GM12878 (cell line): ENCODE data around the gene CCDC28B. TPM values are rescaled to one million over a fixed set of nuclear protein-coding genes. Genes with fewer than 3 reads are reported as not detected.
A peak's percentile ranks its signal among the peaks of the same experiment; 100 is the strongest.

Source experiments
- ATAC-seq: fragments of 200-7000 bp; cut with Tn5 transposase; 3 replicates; pipeline ENCODE4 v1.9.1; 2020; ENCODE audit warnings: mild to moderate bottlenecking, moderate library complexity
- Bru-seq: library from RNA; stranded (reverse); fragments of 400-500 nt; gene quantifications from one replicate; lab custom pipeline; 2021; lab: Mats Ljungman, UMichigan
- BruChase-seq, 2 experiments: library from RNA; stranded (reverse); fragments of 400-500 nt; gene quantifications; one replicate each; lab custom pipeline; 2021; lab: Mats Ljungman, UMichigan
- BruUV-seq: library from RNA; stranded (reverse); fragments of 400-500 nt; replicated peaks from 2 replicates; lab custom pipeline; 2021; lab: Mats Ljungman, UMichigan
- CTCF ChIA-PET: fragments of 300-600 bp; sonication (Branson Sonifier 250); formaldehyde crosslinking; extraction: SDS; loops from one replicate; lab custom pipeline; 2021; ENCODE audit warnings: inconsistent platforms; lab: Yijun Ruan, JAX
- POLR2A ChIA-PET: fragments of 350-600 bp; formaldehyde crosslinking; extraction: SDS; loops from one replicate; lab custom pipeline; 2021; ENCODE audit warnings: inconsistent platforms; lab: Charles Lee
- RAD21 ChIA-PET: fragments of 300-600 bp; sonication (Branson Sonifier 250); formaldehyde crosslinking; loops from one replicate; lab custom pipeline; 2023; ENCODE audit warnings: antibody characterized with exemption; ENCODE audit not compliant: unreplicated experiment; lab: Charles Lee
- SMC1A ChIA-PET: fragments of 300-600 bp; sonication (Branson Sonifier 250); formaldehyde crosslinking; loops from one replicate; lab custom pipeline; 2023; ENCODE audit not compliant: unreplicated experiment, uncharacterized antibody; lab: Charles Lee
- DNase-seq: peaks from one replicate; pipeline ENCODE4 v3.0.0-alpha.2; 2011; ENCODE audit warnings: low read depth, low spot score
- FAIRE-seq: peaks from 3 replicates; lab custom pipeline; 2011; peaks lifted over from hg19 to GRCh38; lab: Jason Lieb, UNC
- H2AFZ ChIP-seq: 2 replicates; pipeline ENCODE4 v1.6.0; 2011; ENCODE audit warnings: low read depth, low read length, control low read depth; ENCODE audit not compliant: control insufficient read depth
- H3K27ac ChIP-seq: 2 replicates; pipeline ENCODE4 v1.5.1; 2011; ENCODE audit warnings: control low read depth; ENCODE audit not compliant: control insufficient read depth, insufficient read depth
- H3K27me3 ChIP-seq, 2 experiments: replicated peaks in 1 of 2; 2 replicates each; pipeline versions ENCODE4 v1.6.0 to v1.6.1; 2011; ENCODE audit warnings: low read length in 1 of 2; ENCODE audit not compliant: control insufficient read depth in 2 of 2, insufficient read depth in 2 of 2
- H3K36me3 ChIP-seq, 2 experiments: 2 replicates each; pipeline ENCODE4 v1.5.1; 2011; ENCODE audit warnings: low read length in 1 of 2; ENCODE audit not compliant: control insufficient read depth in 2 of 2, insufficient read depth in 2 of 2
- H3K4me1 ChIP-seq: 2 replicates; pipeline ENCODE4 v1.6.1; 2011; ENCODE audit warnings: mild to moderate bottlenecking, low read length, moderate library complexity, mixed read lengths; ENCODE audit not compliant: control insufficient read depth, insufficient read depth
- H3K4me2 ChIP-seq: 2 replicates; pipeline ENCODE4 v1.6.0; 2011; ENCODE audit warnings: control low read depth; ENCODE audit not compliant: control insufficient read depth, insufficient read depth
- H3K4me3 ChIP-seq: fragments of 200-600 bp; sonication (generic); 2 replicates; pipeline ENCODE4 v1.5.1; 2016
- H3K79me2 ChIP-seq: 2 replicates; pipeline ENCODE4 v1.6.0; 2011; ENCODE audit warnings: low read length; ENCODE audit not compliant: control insufficient read depth, insufficient read depth
- H3K9ac ChIP-seq: 2 replicates; pipeline ENCODE4 v1.8.0; 2011; ENCODE audit warnings: low read length, control low read depth, mixed read lengths; ENCODE audit not compliant: control insufficient read depth, insufficient read depth
- H3K9me3 ChIP-seq: replicated peaks from 3 replicates; pipeline ENCODE4 v1.5.1; 2011; ENCODE audit warnings: mild to moderate bottlenecking, low read length; ENCODE audit not compliant: control insufficient read depth, insufficient read depth
- H4K20me1 ChIP-seq: 2 replicates; pipeline ENCODE4 v1.6.0; 2011; ENCODE audit not compliant: control insufficient read depth, insufficient read depth
- CBX5 ChIP-seq: sonication (generic); IDR thresholded peaks from 2 replicates; pipeline ENCODE4 v1.6.1; 2016; ENCODE audit warnings: low read depth, moderate library complexity, mild to moderate bottlenecking, inconsistent platforms
- CREB1 ChIP-seq: IDR thresholded peaks from 2 replicates; pipeline ENCODE4 v1.6.1; 2012; ENCODE audit warnings: low read depth, mild to moderate bottlenecking, inconsistent platforms
- HDAC2 ChIP-seq: fragments of 200-600 bp; sonication (generic); IDR thresholded peaks from 2 replicates; pipeline ENCODE4 v1.6.1; 2017
- KAT2A ChIP-seq: conservative IDR thresholded peaks from 2 replicates; pipeline ENCODE4 v1.6.1; 2011; ENCODE audit warnings: low read depth, low read length; ENCODE audit not compliant: control insufficient read depth
- MEF2B ChIP-seq: fragments of 450-650 bp; IDR thresholded peaks from 2 replicates; pipeline ENCODE4 v1.6.1; 2018; ENCODE audit warnings: mild to moderate bottlenecking, moderate library complexity; ENCODE audit not compliant: partially characterized antibody, poor library complexity, severe bottlenecking
- MTA2 ChIP-seq: fragments of 450-650 bp; IDR thresholded peaks from 2 replicates; pipeline ENCODE4 v1.6.1; 2016; ENCODE audit warnings: low read depth, mild to moderate bottlenecking, moderate library complexity
- NBN ChIP-seq: fragments of 450-650 bp; IDR thresholded peaks from 2 replicates; pipeline ENCODE4 v1.6.1; 2016
- SMAD1 ChIP-seq: fragments of 450-650 bp; IDR thresholded peaks from 2 replicates; pipeline ENCODE4 v1.6.1; 2018; ENCODE audit warnings: mild to moderate bottlenecking, low read depth; ENCODE audit not compliant: partially characterized antibody
- SMAD5 ChIP-seq: IDR thresholded peaks from 2 replicates; pipeline ENCODE4 v1.6.1; 2016; ENCODE audit warnings: antibody characterized with exemption, low read depth
- SPI1 ChIP-seq: IDR thresholded peaks from 2 replicates; pipeline ENCODE4 v1.6.1; 2011; ENCODE audit warnings: low read depth, mild to moderate bottlenecking, low read length, moderate library complexity, borderline replicate concordance; ENCODE audit not compliant: insufficient read depth
- ZNF24 ChIP-seq: fragments of 450-650 bp; IDR thresholded peaks from 2 replicates; pipeline ENCODE4 v1.6.1; 2017; ENCODE audit warnings: antibody characterized with exemption, mild to moderate bottlenecking
- WGBS: methylation state at CpG from one replicate; pipeline ENCODE4 v1.1.6; 2016; ENCODE audit warnings: low lambda C conversion rate; ENCODE audit not compliant: insufficient replicate concordance, insufficient coverage; ENCODE audit errors: missing lambda C conversion rate; 5-methylcytosine and 5-hydroxymethylcytosine counted together
- in situ Hi-C: fragments of 300-500 bp; cut with MboI; formaldehyde crosslinking; loops from 9 replicates; pipeline ENCODE4 v1.14.3; 2018; ENCODE audit warnings: mixed read lengths
- intact Hi-C: fragments of 100-400 bp; cut with micrococcal nuclease; formaldehyde crosslinking; loops from one replicate; pipeline ENCODE4 v1.14.2; 2022; ENCODE audit not compliant: unreplicated experiment
- long read RNA-seq, 2 experiments: library from polyadenylated mRNA; unstranded; transcript quantifications; one replicate each; pipeline ENCODE4 v2.0.0, GENCODE V29; 2019 to 2020
- polyA minus RNA-seq, 3 experiments: library from RNA; depleted of rRNA, polyadenylated mRNA; stranded (reverse); fragments of >200 nt; gene quantifications; 2 replicates each; pipeline ENCODE4 v1.2.3, GENCODE V29; 2011
- polyA plus RNA-seq, 11 experiments: library from polyadenylated mRNA; depleted of rRNA in 4 of 11; unstranded in 6 of 11; stranded (reverse) in 5 of 11; fragments of >200 nt; fragmentation: Nextera tagmentation in 4 of 11; fragmentation: Illumina TruSeq in 1 of 11; extraction: Ambion mirVana in 4 of 11; extraction: Trizol in 1 of 11; gene quantifications; 1 replicate in 1 of 11; 2 replicates in 10 of 11; pipeline versions ENCODE4 v1.2.1 to v1.2.3, GENCODE V29; 2011 to 2016; ENCODE audit warnings: inconsistent platforms in 2 of 11, missing spikeins in 2 of 11, low read depth in 1 of 11
- total RNA-seq, 4 experiments: library from RNA; depleted of rRNA in 3 of 4; stranded (reverse); fragments of >200 nt in 3 of 4; fragmentation: Illumina TruSeq in 1 of 4; extraction: Trizol in 1 of 4; gene quantifications; 2 replicates each; pipeline versions ENCODE4 v1.2.1 to v1.2.3, GENCODE V29; 2013 to 2021
- TF ChIP-seq, protein P1 (sequence below): IDR thresholded peaks from 2 replicates; pipeline ENCODE4 v1.6.1; 2011; ENCODE audit warnings: borderline replicate concordance, low read depth, mild to moderate bottlenecking, moderate library complexity, mixed read lengths, low read length; ENCODE audit not compliant: insufficient read depth; ENCODE audit errors: extremely low read length
- TF ChIP-seq, protein P2 (sequence below): fragments of 450-650 bp; formaldehyde crosslinking; IDR thresholded peaks from 2 replicates; pipeline ENCODE4 v1.4.0; 2022; ENCODE audit warnings: mild to moderate bottlenecking, moderate library complexity

CCDC28B gene
- 43.6 and 44.7 TPM in 2 replicates for total RNA-seq (2013; cell fraction: nucleolus; rRNA removed)
- 95.9 and 101 TPM in 2 replicates for total RNA-seq (2014; rRNA removed)
- total RNA-seq (2014; rRNA removed; fragmentation: Illumina TruSeq; extraction: Trizol) = 57.3 and 66.2 TPM in 2 replicates
- 87.1 and 89.7 TPM in 2 replicates for total RNA-seq (2021)
- 25.9 TPM for polyA plus RNA-seq (2011; ENCODE audit: low read depth)
- 66.2 and 91.5 TPM in 2 replicates for polyA plus RNA-seq (2011; rRNA removed)
- polyA plus RNA-seq (2011; cell fraction: cytosol; rRNA removed) = 150 and 206 TPM in 2 replicates
- polyA plus RNA-seq (2011; cell fraction: nucleus; rRNA removed) = 89.4 and 110 TPM in 2 replicates
- 67.5 and 79.9 TPM in 2 replicates for polyA plus RNA-seq (2012)
- polyA plus RNA-seq (2014; fragmentation: Illumina TruSeq; extraction: Trizol) = 14.2 and 48.9 TPM in 2 replicates
- polyA plus RNA-seq (2014; fragmentation: Nextera tagmentation; extraction: Ambion mirVana) = 10 to 100 TPM; 10.5 to 29.8 TPM
- 102 and 111 TPM in 2 replicates for polyA plus RNA-seq (2014; rRNA removed)
- 100 to 1,000 TPM; 127 to 135 TPM for polyA plus RNA-seq (2016; fragmentation: Nextera tagmentation; extraction: Ambion mirVana)
- 32.7 and 85.5 TPM in 2 replicates for polyA minus RNA-seq (2011; rRNA and poly(A)+ RNA removed)
- polyA minus RNA-seq (2011; cell fraction: cytosol; rRNA and poly(A)+ RNA removed) = 30.9 and 31.1 TPM in 2 replicates
- polyA minus RNA-seq (2011; cell fraction: nucleus; rRNA and poly(A)+ RNA removed) = 16.8 and 33.4 TPM in 2 replicates
- percentile 74 among the genes with signal in this experiment for Bru-seq, nascent RNA
- BruChase-seq, experiment 1, labeled RNA remaining after a 6-hour chase = percentile 84 among the genes with signal in this experiment
- percentile 78 among the genes with signal in this experiment for BruChase-seq, experiment 2, labeled RNA remaining after a 2-hour chase
- long read RNA-seq, experiment 1, transcript CCDC28B-201 (6 exons, 1,089 nt) = major isoform, 53 of 129 reads
- long read RNA-seq, experiment 1, partial matches to known transcripts = 45 of 129 reads
- long read RNA-seq, experiment 1, other reads (novel, unspliced or antisense) = 27 of 129 reads
- long read RNA-seq, experiment 2, transcript CCDC28B-205 (4 exons, 615 nt) = minor isoform, 7 of 214 reads
- long read RNA-seq, experiment 2, transcript CCDC28B-201 (6 exons, 1,089 nt) = major isoform, 84 of 214 reads
- long read RNA-seq, experiment 2, partial matches to known transcripts = 81 of 214 reads
- long read RNA-seq, experiment 2, other reads (novel, unspliced or antisense) = 39 of 214 reads

- ChIA-PET POLR2A (interaction anchor here (0.6 to 2.8 kb wide), 21 partner anchors 11 to 692 kb away, joined by 3 to 25 read pairs (median 4); partner anchors contain the start of genes HDAC1, KPNA6, MARCKSL1 and PTP4A2), RAD21 (interaction anchor here (1.0 to 4.2 kb wide), 12 partner anchors 10 to 194 kb away, joined by 3 to 22 read pairs (median 4); partner anchors contain the start of genes BSDC1, KPNA6, TMEM39B and TXLNA), CTCF (interaction anchor here (0.8 to 3.7 kb wide), 13 partner anchors 8 to 136 kb away, joined by 3 to 27 read pairs (median 4); partner anchors contain the start of genes KPNA6, MARCKSL1, TMEM39B and TXLNA), SMC1A (interaction anchor here (0.8 to 2.4 kb wide), 12 partner anchors 9 to 127 kb away, joined by 3 to 26 read pairs (median 5); partner anchors contain the start of genes KPNA6, TMEM39B and TXLNA)
- H2AFZ ChIP-seq = peak within 1 kb of the TSS; percentile 71
- FAIRE-seq = peak; percentile 78
- intact Hi-C loops = loop anchor here (2.0 to 5.0 kb wide), 3 partner anchors 20 to 212 kb away; no protein-coding TSS in a partner anchor
- H3K27ac ChIP-seq = peak within 1 kb of the TSS; percentile 89
- in situ Hi-C loops = no loop called here
- H3K4me1 ChIP-seq = peaks cover 16% of the 10 kb centered on the region
- no peaks in the 10 kb centered on the region for H3K9me3 ChIP-seq
- no TSS peak for BruUV-seq
- under 1% methylated on average over 27 of the region's 34 CpGs for WGBS
- peak within 1 kb of the TSS; percentile 88 for H3K4me2 ChIP-seq
- peaks cover 19% of the 10 kb centered on the region for H3K79me2 ChIP-seq
- H3K9ac ChIP-seq = peak within 1 kb of the TSS; percentile 82
- H4K20me1 ChIP-seq = no peaks in the 10 kb centered on the region
- H3K4me3 ChIP-seq = peak within 1 kb of the TSS; percentile 90
- no peaks in the 10 kb centered on the region for H3K27me3 ChIP-seq
- H3K36me3 ChIP-seq = peaks cover 14 to 15% of the 10 kb centered on the region in 2 experiments
- DNase-seq = peak; percentile 34
- peak; percentile 66 for ATAC-seq
- TF ChIP-seq, protein P1, sequence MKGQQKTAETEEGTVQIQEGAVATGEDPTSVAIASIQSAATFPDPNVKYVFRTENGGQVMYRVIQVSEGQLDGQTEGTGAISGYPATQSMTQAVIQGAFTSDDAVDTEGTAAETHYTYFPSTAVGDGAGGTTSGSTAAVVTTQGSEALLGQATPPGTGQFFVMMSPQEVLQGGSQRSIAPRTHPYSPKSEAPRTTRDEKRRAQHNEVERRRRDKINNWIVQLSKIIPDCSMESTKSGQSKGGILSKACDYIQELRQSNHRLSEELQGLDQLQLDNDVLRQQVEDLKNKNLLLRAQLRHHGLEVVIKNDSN = no peak
- no peak for TF ChIP-seq ZNF24
- no peak for TF ChIP-seq KAT2A
- TF ChIP-seq MEF2B = no peak
- TF ChIP-seq CBX5 = no peak
- TF ChIP-seq SPI1 = peak; percentile 65
- peak; percentile 83 for TF ChIP-seq CREB1
- TF ChIP-seq SMAD5 = no peak
- no peak; the same call in 1 of the 2 replicates for TF ChIP-seq MTA2
- TF ChIP-seq NBN = 0 out of 2 replicates have a peak, but pooled peaks have one; percentile 30
- no peak for TF ChIP-seq SMAD1
- TF ChIP-seq, protein P2, sequence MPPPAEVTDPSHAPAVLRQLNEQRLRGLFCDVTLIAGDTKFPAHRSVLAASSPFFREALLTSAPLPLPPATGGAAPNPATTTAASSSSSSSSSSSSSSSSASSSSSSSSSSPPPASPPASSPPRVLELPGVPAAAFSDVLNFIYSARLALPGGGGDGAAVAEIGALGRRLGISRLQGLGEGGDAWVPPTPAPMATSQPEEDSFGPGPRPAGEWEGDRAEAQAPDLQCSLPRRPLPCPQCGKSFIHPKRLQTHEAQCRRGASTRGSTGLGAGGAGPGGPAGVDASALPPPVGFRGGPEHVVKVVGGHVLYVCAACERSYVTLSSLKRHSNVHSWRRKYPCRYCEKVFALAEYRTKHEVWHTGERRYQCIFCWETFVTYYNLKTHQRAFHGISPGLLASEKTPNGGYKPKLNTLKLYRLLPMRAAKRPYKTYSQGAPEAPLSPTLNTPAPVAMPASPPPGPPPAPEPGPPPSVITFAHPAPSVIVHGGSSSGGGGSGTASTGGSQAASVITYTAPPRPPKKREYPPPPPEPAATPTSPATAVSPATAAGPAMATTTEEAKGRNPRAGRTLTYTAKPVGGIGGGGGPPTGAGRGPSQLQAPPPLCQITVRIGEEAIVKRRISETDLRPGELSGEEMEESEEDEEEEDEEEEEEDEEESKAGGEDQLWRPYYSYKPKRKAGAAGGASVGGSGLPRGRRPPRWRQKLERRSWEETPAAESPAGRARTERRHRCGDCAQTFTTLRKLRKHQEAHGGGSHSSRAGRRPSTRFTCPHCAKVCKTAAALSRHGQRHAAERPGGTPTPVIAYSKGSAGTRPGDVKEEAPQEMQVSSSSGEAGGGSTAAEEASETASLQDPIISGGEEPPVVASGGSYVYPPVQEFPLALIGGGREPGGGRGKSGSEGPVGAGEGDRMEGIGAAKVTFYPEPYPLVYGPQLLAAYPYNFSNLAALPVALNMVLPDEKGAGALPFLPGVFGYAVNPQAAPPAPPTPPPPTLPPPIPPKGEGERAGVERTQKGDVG (CRISPR knock-in tag) = no peak
- TF ChIP-seq HDAC2 = no peak
These were observed at the start of gene CCDC28B for GRCh38 chr1:32200226-32201010. Gene CCDC28B (plus strand): TSS chr1:32200595. CDS start chr1:32201936, 1,341 bp downstream.
